Panc1 (cell line): ENCODE data around the gene FBXO4. TPM values are rescaled to one million over a fixed set of nuclear protein-coding genes. Genes with fewer than 3 reads are reported as not detected.

Experiments
- ATAC-seq: fragments of 200-7000 bp; cut with Tn5 transposase; 2 replicates; pipeline ENCODE4 v1.9.1; 2020; ENCODE audit warnings: mild to moderate bottlenecking, moderate library complexity
- BruUV-seq: library from RNA; stranded (reverse); fragments of 400-500 nt; replicated peaks from 2 replicates; lab custom pipeline; 2021; lab: Mats Ljungman, UMichigan
- CTCF ChIA-PET: fragments of 300-600 bp; sonication (Branson Sonifier 250); formaldehyde crosslinking; loops from one replicate; lab custom pipeline; 2022; ENCODE audit warnings: antibody characterized with exemption; lab: Charles Lee
- POLR2A ChIA-PET: fragments of 300-600 bp; sonication (Branson Sonifier 250); formaldehyde crosslinking; loops from one replicate; lab custom pipeline; 2022; ENCODE audit warnings: antibody characterized with exemption; lab: Charles Lee
- DNase-seq: peaks from one replicate; pipeline ENCODE4 v3.0.0-alpha.2; 2010; ENCODE audit warnings: low read depth, low spot score
- H3K27ac ChIP-seq: 2 replicates; pipeline ENCODE4 v1.5.1; 2011; ENCODE audit warnings: mild to moderate bottlenecking, low read length, inconsistent platforms
- H3K27me3 ChIP-seq: fragments of 200-500 bp; sonication (Bioruptor generic); 2 replicates; pipeline ENCODE4 v1.6.0; 2014; ENCODE audit warnings: low read length, inconsistent platforms; ENCODE audit not compliant: control insufficient read depth, insufficient read depth
- H3K36me3 ChIP-seq: fragments of 200-500 bp; sonication (Bioruptor generic); 2 replicates; pipeline ENCODE4 v1.5.1; 2014; ENCODE audit warnings: inconsistent platforms, mild to moderate bottlenecking, low read length, moderate library complexity; ENCODE audit not compliant: control insufficient read depth, insufficient read depth
- H3K4me1 ChIP-seq: 2 replicates; pipeline ENCODE4 v1.5.1; 2011; ENCODE audit warnings: inconsistent platforms, mild to moderate bottlenecking, low read length, moderate library complexity; ENCODE audit not compliant: control insufficient read depth, insufficient read depth
- H3K4me3 ChIP-seq, 2 experiments: 2 replicates each; pipeline ENCODE4 v1.5.1; 2011 to 2012; ENCODE audit warnings: low read depth in 2 of 2, low read length in 2 of 2, mild to moderate bottlenecking in 2 of 2, inconsistent platforms in 1 of 2, moderate library complexity in 1 of 2
- H3K9me3 ChIP-seq: fragments of 200-500 bp; sonication (Bioruptor generic); 2 replicates; pipeline ENCODE4 v1.5.1; 2014; ENCODE audit warnings: low read depth, mild to moderate bottlenecking, inconsistent platforms, low read length, moderate library complexity; ENCODE audit not compliant: control insufficient read depth, insufficient read depth
- POLR2AphosphoS5 ChIP-seq: IDR thresholded peaks from 2 replicates; pipeline ENCODE4 v1.6.1; 2012; ENCODE audit warnings: mild to moderate bottlenecking, low read depth, low read length, moderate library complexity
- SIN3A ChIP-seq: IDR thresholded peaks from 2 replicates; pipeline ENCODE4 v1.6.1; 2012; ENCODE audit warnings: low read depth, mild to moderate bottlenecking, low read length, moderate library complexity, borderline replicate concordance; ENCODE audit not compliant: insufficient read depth
- TCF7L2 ChIP-seq: IDR thresholded peaks from 2 replicates; pipeline ENCODE4 v1.6.1; 2011; ENCODE audit warnings: mild to moderate bottlenecking, low read depth, low read length, inconsistent platforms
- in situ Hi-C: cut with HindIII; loops from 2 replicates; pipeline ENCODE4 v1.10.0; 2016; ENCODE audit warnings: low sequenced_read_pairs, low pct_unique_long_range_greater_than_20kb
- intact Hi-C: fragments of 100-400 bp; cut with micrococcal nuclease; formaldehyde crosslinking; loops from one replicate; pipeline ENCODE4 v1.10.0; 2022; ENCODE audit not compliant: unreplicated experiment
- total RNA-seq: library from RNA; stranded (reverse); gene quantifications from one replicate; pipeline ENCODE4 v1.2.1, GENCODE V29; 2021; ENCODE audit not compliant: unreplicated experiment
- TF ChIP-seq, protein P1 (sequence below), 2 experiments: IDR thresholded peaks; 2 replicates each; pipeline ENCODE4 v1.6.1; 2011 to 2012; ENCODE audit warnings: low read depth in 2 of 2, control low read depth in 1 of 2, low read length in 1 of 2, mild to moderate bottlenecking in 1 of 2, moderate library complexity in 1 of 2; ENCODE audit not compliant: insufficient read depth in 1 of 2
- TF ChIP-seq, protein P2 (sequence below): fragments of 450-650 bp; IDR thresholded peaks from 2 replicates; pipeline ENCODE4 v1.5.1; 2017; ENCODE audit warnings: mild to moderate bottlenecking

The FBXO4 gene
- total RNA-seq, 1 experiment from 2014 or later, result 5.7 TPM

DNA sequence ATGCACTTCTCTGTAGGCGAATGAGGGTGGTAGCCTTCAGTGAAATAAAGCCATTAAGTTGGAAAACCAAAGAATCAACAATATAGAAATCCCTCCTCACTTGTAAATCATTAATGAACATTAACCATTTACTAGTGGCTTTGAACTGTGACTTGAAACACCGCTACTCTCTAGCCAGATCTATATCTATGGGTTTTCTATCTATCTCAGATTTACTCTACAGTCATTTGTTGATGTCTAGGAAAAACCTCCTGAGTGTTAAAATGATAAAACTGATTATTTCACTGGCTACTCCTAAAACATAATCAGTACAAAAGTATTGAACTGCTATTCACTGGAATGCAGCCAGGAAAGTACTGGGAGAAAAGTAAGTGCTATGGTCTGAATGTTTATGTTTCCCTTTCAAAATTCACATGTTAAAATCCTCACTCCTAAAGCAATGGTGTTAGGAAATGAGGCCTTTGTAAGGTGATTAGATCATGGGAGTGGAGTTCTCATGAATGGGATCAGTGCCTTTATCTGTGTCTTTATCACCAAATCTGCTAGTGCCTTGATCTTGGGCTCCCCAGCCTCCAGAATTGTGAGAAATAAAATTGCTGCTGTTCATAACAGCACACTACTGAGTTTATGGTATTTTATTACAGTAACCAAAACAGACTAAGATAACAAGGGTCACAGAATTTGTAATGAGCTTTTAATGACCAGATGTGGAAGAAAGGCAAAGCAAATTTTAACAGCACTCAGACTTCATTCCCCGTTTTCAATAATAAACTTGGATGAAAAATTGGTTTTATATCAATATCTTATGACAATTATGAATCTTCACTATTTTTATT lies 46.2 kb upstream of the FBXO4 start:
- H3K4me1 ChIP-seq, result no peaks in the 10 kb centered on the region
- H3K4me3 ChIP-seq, result no peak overlapping the region
- H3K9me3 ChIP-seq, result no peaks in the 10 kb centered on the region
- TF ChIP-seq, protein P1, sequence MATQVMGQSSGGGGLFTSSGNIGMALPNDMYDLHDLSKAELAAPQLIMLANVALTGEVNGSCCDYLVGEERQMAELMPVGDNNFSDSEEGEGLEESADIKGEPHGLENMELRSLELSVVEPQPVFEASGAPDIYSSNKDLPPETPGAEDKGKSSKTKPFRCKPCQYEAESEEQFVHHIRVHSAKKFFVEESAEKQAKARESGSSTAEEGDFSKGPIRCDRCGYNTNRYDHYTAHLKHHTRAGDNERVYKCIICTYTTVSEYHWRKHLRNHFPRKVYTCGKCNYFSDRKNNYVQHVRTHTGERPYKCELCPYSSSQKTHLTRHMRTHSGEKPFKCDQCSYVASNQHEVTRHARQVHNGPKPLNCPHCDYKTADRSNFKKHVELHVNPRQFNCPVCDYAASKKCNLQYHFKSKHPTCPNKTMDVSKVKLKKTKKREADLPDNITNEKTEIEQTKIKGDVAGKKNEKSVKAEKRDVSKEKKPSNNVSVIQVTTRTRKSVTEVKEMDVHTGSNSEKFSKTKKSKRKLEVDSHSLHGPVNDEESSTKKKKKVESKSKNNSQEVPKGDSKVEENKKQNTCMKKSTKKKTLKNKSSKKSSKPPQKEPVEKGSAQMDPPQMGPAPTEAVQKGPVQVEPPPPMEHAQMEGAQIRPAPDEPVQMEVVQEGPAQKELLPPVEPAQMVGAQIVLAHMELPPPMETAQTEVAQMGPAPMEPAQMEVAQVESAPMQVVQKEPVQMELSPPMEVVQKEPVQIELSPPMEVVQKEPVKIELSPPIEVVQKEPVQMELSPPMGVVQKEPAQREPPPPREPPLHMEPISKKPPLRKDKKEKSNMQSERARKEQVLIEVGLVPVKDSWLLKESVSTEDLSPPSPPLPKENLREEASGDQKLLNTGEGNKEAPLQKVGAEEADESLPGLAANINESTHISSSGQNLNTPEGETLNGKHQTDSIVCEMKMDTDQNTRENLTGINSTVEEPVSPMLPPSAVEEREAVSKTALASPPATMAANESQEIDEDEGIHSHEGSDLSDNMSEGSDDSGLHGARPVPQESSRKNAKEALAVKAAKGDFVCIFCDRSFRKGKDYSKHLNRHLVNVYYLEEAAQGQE (IDR thresholded peaks at IDR 0.05; ENCODE audit: insufficient read depth in 1 of 2, low read depth in 2 of 2, low read length in 1 of 2), result no peak
- no peak for TF ChIP-seq TCF7L2
- TF ChIP-seq, protein P2, sequence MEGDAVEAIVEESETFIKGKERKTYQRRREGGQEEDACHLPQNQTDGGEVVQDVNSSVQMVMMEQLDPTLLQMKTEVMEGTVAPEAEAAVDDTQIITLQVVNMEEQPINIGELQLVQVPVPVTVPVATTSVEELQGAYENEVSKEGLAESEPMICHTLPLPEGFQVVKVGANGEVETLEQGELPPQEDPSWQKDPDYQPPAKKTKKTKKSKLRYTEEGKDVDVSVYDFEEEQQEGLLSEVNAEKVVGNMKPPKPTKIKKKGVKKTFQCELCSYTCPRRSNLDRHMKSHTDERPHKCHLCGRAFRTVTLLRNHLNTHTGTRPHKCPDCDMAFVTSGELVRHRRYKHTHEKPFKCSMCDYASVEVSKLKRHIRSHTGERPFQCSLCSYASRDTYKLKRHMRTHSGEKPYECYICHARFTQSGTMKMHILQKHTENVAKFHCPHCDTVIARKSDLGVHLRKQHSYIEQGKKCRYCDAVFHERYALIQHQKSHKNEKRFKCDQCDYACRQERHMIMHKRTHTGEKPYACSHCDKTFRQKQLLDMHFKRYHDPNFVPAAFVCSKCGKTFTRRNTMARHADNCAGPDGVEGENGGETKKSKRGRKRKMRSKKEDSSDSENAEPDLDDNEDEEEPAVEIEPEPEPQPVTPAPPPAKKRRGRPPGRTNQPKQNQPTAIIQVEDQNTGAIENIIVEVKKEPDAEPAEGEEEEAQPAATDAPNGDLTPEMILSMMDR, result no peak
- no peak for TF ChIP-seq SIN3A
- no peak for TF ChIP-seq POLR2AphosphoS5
- peaks cover 2% of the 10 kb centered on the region; the same call in 1 of the 2 replicates for H3K36me3 ChIP-seq
- H3K27ac ChIP-seq, result no peak overlapping the region
- BruUV-seq, result no TSS peak
- in situ Hi-C loops, result no loop called here
- ATAC-seq (no peak), DNase-seq (no peak)
- ChIA-PET CTCF (interaction anchor here (0.6 kb wide), 1 partner anchor 1355 kb away, joined by 3 read pairs; no protein-coding TSS in a partner anchor), POLR2A (no interaction called here)
- intact Hi-C loops, result no loop called here
- peaks cover 10% of the 10 kb centered on the region for H3K27me3 ChIP-seq

DNA sequence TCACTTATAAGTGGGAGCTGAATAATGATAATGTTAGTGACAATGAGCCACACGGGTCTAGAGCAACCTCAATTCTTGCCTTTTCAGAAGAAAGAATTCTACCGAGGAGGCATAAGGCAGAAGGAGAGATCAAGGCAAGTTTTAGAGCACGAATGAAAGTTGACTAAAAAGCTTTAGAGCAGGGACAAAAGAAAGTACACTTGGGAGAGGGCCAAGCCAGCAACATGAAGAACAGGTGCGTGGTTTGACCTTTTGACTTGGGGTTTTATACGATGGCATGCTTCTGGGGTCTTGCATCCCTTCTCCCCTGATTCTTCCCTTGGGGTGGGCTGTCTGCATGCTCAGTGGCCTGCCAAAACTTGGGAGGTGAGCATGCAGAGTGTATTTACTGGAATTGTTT lies 42.3 kb upstream of the FBXO4 start:
- Histone ChIP-seq H3K4me1 (0 out of 2 replicates have a peak, but pooled peaks cover 3% of the 10 kb centered on the region), H3K27ac (no peak overlapping the region), H3K36me3 (no peaks in the 10 kb centered on the region), H3K9me3 (peaks cover 9% of the 10 kb centered on the region; the same call in 1 of the 2 replicates), H3K27me3 (peaks cover 4% of the 10 kb centered on the region; the same call in 1 of the 2 replicates), H3K4me3 (no peak overlapping the region)
- no TSS peak for BruUV-seq
- ATAC-seq (no peak), DNase-seq (no peak)
- intact Hi-C loops, result no loop called here
- no peak for TF ChIP-seq TCF7L2
- TF ChIP-seq, protein P2, result no peak
- no peak for TF ChIP-seq POLR2AphosphoS5
- TF ChIP-seq, protein P1 (IDR thresholded peaks at IDR 0.05; ENCODE audit: insufficient read depth in 1 of 2, low read depth in 2 of 2, low read length in 1 of 2), result no peak
- TF ChIP-seq SIN3A, result no peak
- in situ Hi-C loops, result no loop called here
- CTCF ChIA-PET, result no interaction called here
- POLR2A ChIA-PET, result no interaction called here
